Measurements from ENCODE around the gene LNPEP. TPM values are rescaled to one million over a fixed set of nuclear protein-coding genes. Genes with fewer than 3 reads are reported as not detected.

LNPEP gene
- total RNA-seq, 4 donors from 2014 or later: 7.2 to 40.5 (median 34.8) TPM

DNA sequence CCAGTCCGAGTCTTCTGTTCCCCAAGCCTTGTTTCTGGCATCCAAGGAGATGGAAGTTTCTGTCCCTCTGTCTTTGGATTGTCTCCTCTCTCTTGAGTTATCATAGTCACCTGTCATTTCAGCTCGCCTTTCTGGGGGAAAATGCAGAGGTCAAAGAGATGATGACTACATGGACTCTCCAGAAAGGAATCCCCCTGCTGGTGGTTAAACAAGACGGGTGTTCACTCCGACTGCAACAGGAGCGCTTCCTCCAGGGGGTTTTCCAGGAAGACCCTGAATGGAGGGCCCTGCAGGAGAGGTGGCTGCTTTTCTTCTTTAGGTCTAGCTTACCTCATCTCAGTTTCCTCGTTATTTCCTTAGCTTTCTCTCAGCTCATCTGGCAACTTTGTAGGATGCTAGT lies 34.5 kb upstream of the LNPEP start:
- peaks cover 0 to 31% (median 9%) of the 10 kb centered on the region in 4 donors for H3K36me3 ChIP-seq
- in situ Hi-C loops (cut with MboI; ENCODE audit: low pct_ligation_motif_present in 1 of 4, low pct_unique_long_range_greater_than_20kb in 1 of 4, low sequenced_read_pairs in 3 of 4): no loop called here
- DNase-seq: no peak
- WGBS, 2 donors (ENCODE audit: low coverage in 1 of 2): 82 to 83% methylated on average over 1 to 6 of the region's 6 CpGs
- H3K27me3 ChIP-seq: no peaks in the 10 kb centered on the region
- TF ChIP-seq EP300 (IDR thresholded peaks at IDR 0.05; ENCODE audit: low read depth): no peak
- no peak for TF ChIP-seq POLR2A (IDR thresholded peaks at IDR 0.05)
- TF ChIP-seq, protein P1, sequence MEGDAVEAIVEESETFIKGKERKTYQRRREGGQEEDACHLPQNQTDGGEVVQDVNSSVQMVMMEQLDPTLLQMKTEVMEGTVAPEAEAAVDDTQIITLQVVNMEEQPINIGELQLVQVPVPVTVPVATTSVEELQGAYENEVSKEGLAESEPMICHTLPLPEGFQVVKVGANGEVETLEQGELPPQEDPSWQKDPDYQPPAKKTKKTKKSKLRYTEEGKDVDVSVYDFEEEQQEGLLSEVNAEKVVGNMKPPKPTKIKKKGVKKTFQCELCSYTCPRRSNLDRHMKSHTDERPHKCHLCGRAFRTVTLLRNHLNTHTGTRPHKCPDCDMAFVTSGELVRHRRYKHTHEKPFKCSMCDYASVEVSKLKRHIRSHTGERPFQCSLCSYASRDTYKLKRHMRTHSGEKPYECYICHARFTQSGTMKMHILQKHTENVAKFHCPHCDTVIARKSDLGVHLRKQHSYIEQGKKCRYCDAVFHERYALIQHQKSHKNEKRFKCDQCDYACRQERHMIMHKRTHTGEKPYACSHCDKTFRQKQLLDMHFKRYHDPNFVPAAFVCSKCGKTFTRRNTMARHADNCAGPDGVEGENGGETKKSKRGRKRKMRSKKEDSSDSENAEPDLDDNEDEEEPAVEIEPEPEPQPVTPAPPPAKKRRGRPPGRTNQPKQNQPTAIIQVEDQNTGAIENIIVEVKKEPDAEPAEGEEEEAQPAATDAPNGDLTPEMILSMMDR (IDR thresholded peaks at IDR 0.05): no peak
- no peak for TF ChIP-seq POLR2AphosphoS5 (IDR thresholded peaks at IDR 0.05)
- H3K4me1 ChIP-seq: no peaks in the 10 kb centered on the region
- intact Hi-C loops (cut with DNase I; ENCODE audit: low total_unique reads): no loop called here
- H3K9me3 ChIP-seq: no peaks in the 10 kb centered on the region
- H3K4me3 ChIP-seq: no peak overlapping the region
- no peak overlapping the region for H3K27ac ChIP-seq

DNA sequence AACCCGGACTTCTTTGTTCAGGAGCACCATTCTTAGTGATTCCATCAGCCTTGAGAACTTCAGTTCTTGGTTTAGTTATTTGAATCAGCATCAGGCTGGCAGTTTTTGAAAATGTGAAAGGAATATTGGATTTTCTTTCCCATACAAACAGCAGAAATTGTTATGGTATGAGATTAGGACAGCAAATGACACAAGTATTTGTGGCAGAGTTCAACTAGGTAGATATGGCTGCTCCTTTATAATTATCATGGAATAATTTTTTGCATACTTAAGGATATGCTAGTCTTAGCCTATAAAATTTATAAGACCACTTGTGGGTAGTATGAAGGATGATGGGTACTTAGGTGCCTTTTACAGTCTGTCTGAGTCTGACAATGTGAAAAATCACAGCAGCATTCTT lies 34.0 kb upstream of the LNPEP start:
- intact Hi-C loops (cut with DNase I; ENCODE audit: low total_unique reads): no loop called here
- 91 to 100% methylated on average over 1 of the region's 1 CpG for WGBS, 2 donors (ENCODE audit: low coverage in 1 of 2)

DNA sequence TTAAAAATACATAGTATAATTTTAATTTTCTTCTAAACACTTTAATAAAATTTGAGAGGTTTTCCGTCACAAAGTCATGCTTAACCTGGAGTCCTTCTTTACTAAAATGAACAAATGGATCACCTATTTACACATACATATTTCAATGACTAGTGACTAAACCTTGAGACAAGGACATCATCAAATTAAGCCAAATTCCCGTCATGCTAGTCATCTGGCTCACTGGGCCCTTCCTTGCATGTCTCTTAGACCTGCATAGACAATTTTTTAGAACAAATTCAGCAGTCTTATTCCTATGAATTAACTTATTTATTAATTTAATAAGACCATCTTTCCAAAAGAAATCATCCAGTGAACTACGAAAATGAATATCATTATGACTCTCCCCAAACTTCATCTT lies 33.0 kb upstream of the LNPEP start:
- WGBS, 2 donors (ENCODE audit: low coverage in 1 of 2): 80 to 93% methylated on average over 3 of the region's 3 CpGs
- TF ChIP-seq, protein P1 (IDR thresholded peaks at IDR 0.05): no peak
- TF ChIP-seq EP300 (IDR thresholded peaks at IDR 0.05; ENCODE audit: low read depth) (no peak), POLR2A (IDR thresholded peaks at IDR 0.05) (no peak), POLR2AphosphoS5 (IDR thresholded peaks at IDR 0.05) (no peak)
- intact Hi-C loops (cut with DNase I; ENCODE audit: low total_unique reads): no loop called here
- no peaks in the 10 kb centered on the region for H3K4me1 ChIP-seq
- no peak overlapping the region for H3K27ac ChIP-seq
- H3K27me3 ChIP-seq: no peaks in the 10 kb centered on the region
- peaks cover 0 to 33% (median 9%) of the 10 kb centered on the region in 4 donors for H3K36me3 ChIP-seq
- in situ Hi-C loops (cut with MboI; ENCODE audit: low pct_ligation_motif_present in 1 of 4, low pct_unique_long_range_greater_than_20kb in 1 of 4, low sequenced_read_pairs in 3 of 4): no loop called here
- H3K4me3 ChIP-seq: no peak overlapping the region
- no peaks in the 10 kb centered on the region for H3K9me3 ChIP-seq
- DNase-seq: no peak

More for the DNA sequence above, 34.0 kb upstream of the LNPEP start:
- DNase-seq: no peak
- no peaks in the 10 kb centered on the region for H3K27me3 ChIP-seq
- TF ChIP-seq EP300 (IDR thresholded peaks at IDR 0.05; ENCODE audit: low read depth): no peak
- TF ChIP-seq, protein P1 (IDR thresholded peaks at IDR 0.05): no peak
- TF ChIP-seq POLR2AphosphoS5 (IDR thresholded peaks at IDR 0.05): no peak
- TF ChIP-seq POLR2A (IDR thresholded peaks at IDR 0.05): no peak
- in situ Hi-C loops (cut with MboI; ENCODE audit: low pct_ligation_motif_present in 1 of 4, low pct_unique_long_range_greater_than_20kb in 1 of 4, low sequenced_read_pairs in 3 of 4): no loop called here
- peaks cover 0 to 31% (median 9%) of the 10 kb centered on the region in 4 donors for H3K36me3 ChIP-seq
- H3K27ac ChIP-seq: no peak overlapping the region
- no peaks in the 10 kb centered on the region for H3K9me3 ChIP-seq
- H3K4me1 ChIP-seq: no peaks in the 10 kb centered on the region
- no peak overlapping the region for H3K4me3 ChIP-seq

DNA sequence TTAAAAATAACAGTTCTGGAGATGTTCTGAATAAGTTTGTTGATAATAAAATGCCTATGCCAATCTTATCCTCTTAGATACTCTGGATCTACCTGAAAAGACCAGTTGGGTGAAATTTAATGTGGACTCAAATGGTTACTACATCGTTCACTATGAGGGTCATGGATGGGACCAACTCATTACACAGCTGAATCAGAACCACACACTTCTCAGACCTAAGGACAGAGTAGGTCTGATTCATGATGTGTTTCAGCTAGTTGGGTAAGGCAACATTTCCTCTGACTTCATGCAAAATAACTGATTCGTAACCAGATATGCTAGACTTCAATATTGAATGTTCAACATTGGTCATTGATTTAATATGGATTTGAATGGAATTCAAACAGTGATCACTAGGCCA lies 32.6 kb upstream of the LNPEP start:
- Histone ChIP-seq H3K9me3 (no peaks in the 10 kb centered on the region), H3K27me3 (no peaks in the 10 kb centered on the region), H3K27ac (no peak overlapping the region), H3K4me3 (no peak overlapping the region), H3K4me1 (no peaks in the 10 kb centered on the region), H3K36me3 (peaks cover 0 to 37% (median 9%) of the 10 kb centered on the region in 4 donors)
- in situ Hi-C loops (cut with MboI; ENCODE audit: low pct_ligation_motif_present in 1 of 4, low pct_unique_long_range_greater_than_20kb in 1 of 4, low sequenced_read_pairs in 3 of 4): no loop called here
- intact Hi-C loops (cut with DNase I; ENCODE audit: low total_unique reads): no loop called here
- WGBS, 2 donors (ENCODE audit: low coverage in 1 of 2): 91 to 100% methylated on average over 2 of the region's 2 CpGs
- DNase-seq: no peak
- TF ChIP-seq POLR2A (IDR thresholded peaks at IDR 0.05): no peak
- TF ChIP-seq, protein P1 (IDR thresholded peaks at IDR 0.05): no peak
- TF ChIP-seq EP300 (IDR thresholded peaks at IDR 0.05; ENCODE audit: low read depth): no peak
- no peak for TF ChIP-seq POLR2AphosphoS5 (IDR thresholded peaks at IDR 0.05)
